ENCODE measurements around the gene ZNF407.

Gene ZNF407

DNA sequence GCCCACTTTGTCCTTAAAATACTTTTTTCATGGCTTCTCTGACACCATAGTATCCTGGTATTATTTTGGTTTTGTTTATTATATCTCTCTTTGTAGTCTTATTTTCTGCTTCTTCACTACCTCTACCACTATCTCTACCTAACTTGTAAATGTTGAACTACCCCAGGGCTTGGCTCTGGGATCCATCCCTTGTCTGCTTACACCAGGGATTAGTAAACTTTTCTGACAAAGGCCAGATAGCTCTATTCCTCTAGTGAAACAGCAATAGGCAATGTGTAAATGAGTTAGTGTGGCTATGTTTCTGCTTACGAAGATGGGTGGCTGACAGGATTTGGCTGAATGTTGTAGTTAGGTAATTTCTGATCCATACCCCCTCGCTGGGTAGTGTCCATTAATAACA is 76.8 kb downstream of the ZNF407 start:
- Histone ChIP-seq H2BK5ac (ENCODE audit: low read length) (no peak overlapping the region), H3K23ac (ENCODE audit: low read length) (no peak overlapping the region), H2BK120ac (ENCODE audit: low read depth, low read length) (no peak overlapping the region), H2BK15ac (replicated peaks; ENCODE audit: low read depth) (no peak overlapping the region), H4K5ac (ENCODE audit: low read length) (no peak overlapping the region), H3K4ac (ENCODE audit: low read depth, low read length) (no peak overlapping the region), H2AK5ac (ENCODE audit: low read length) (no peak overlapping the region), H3K4me1 (ENCODE audit: control insufficient read depth, low read depth, low read length) (no peaks in the 10 kb centered on the region), H3K79me2 (ENCODE audit: control insufficient read depth, insufficient read depth, low read length) (no peaks in the 10 kb centered on the region), H3K9ac (ENCODE audit: low read length) (no peak overlapping the region), H3K56ac (ENCODE audit: low read length) (no peak overlapping the region), H3K18ac (ENCODE audit: low read length) (no peak overlapping the region), H3K4me3 (ENCODE audit: low read length) (no peak overlapping the region), H3K79me1 (ENCODE audit: low read length) (no peaks in the 10 kb centered on the region), H3K27me3 (ENCODE audit: insufficient read depth, low read length, poor library complexity) (no peaks in the 10 kb centered on the region), H4K8ac (ENCODE audit: low read depth, low read length) (no peak overlapping the region), H3K36me3 (ENCODE audit: control insufficient read depth, insufficient read depth, low read length) (no peaks in the 10 kb centered on the region), H3K27ac (ENCODE audit: low read depth, low read length) (no peak overlapping the region), H3K4me2 (ENCODE audit: low read length) (no peak overlapping the region)
- DNase-seq, result no peak
- WGBS (ENCODE audit: extremely low coverage, insufficient coverage, low lambda C conversion rate), result no CpG with 5 or more reads among the region's 2 CpGs

DNA sequence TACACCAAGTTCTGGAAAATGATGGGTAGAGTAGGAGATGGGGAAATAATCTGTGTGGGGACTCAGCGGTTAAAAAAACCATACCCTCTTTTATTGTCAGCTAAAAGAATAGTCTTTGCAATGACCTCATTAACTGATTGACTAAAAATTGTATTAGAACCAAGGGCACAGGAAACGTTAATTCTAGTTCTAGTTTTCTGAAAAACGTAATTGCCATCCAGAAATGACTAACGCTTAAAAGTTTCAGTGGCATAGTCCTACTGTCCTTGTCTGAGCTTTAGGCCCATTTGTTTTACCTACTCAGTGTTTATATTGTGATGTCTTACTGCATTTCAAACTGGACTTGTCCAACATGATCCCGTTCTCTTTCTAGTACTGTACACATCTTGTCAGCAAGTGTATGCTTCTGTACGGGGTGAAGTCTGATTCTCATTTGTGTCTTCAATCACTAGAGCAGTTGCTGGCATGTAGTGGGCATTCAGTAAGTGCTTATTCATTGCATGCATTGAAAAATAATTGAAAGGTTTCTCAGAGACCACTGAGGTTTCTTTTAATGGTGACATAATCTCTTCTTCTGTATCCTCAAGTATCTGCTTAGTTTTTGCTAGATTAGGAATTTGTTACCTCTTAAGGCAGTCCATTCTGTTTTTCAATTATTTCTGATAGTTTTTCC is 81.5 kb downstream of the ZNF407 start:
- Histone ChIP-seq H3K4me2 (ENCODE audit: low read length) (no peak overlapping the region), H2AK5ac (ENCODE audit: low read length) (no peak overlapping the region), H2BK15ac (replicated peaks; ENCODE audit: low read depth) (no peak overlapping the region), H3K18ac (ENCODE audit: low read length) (no peak overlapping the region), H3K27me3 (ENCODE audit: insufficient read depth, low read length, poor library complexity) (no peaks in the 10 kb centered on the region), H3K79me1 (ENCODE audit: low read length) (no peaks in the 10 kb centered on the region), H3K79me2 (ENCODE audit: control insufficient read depth, insufficient read depth, low read length) (no peaks in the 10 kb centered on the region), H3K23ac (ENCODE audit: low read length) (no peak overlapping the region), H3K4ac (ENCODE audit: low read depth, low read length) (no peak overlapping the region), H2BK5ac (ENCODE audit: low read length) (no peak overlapping the region), H3K56ac (ENCODE audit: low read length) (no peak overlapping the region), H4K8ac (ENCODE audit: low read depth, low read length) (no peak overlapping the region), H3K4me3 (ENCODE audit: low read length) (no peak overlapping the region), H3K4me1 (ENCODE audit: control insufficient read depth, low read depth, low read length) (no peaks in the 10 kb centered on the region), H3K36me3 (ENCODE audit: control insufficient read depth, insufficient read depth, low read length) (no peaks in the 10 kb centered on the region), H4K5ac (ENCODE audit: low read length) (no peak overlapping the region), H3K27ac (ENCODE audit: low read depth, low read length) (no peak overlapping the region), H3K9ac (ENCODE audit: low read length) (no peak overlapping the region), H2BK120ac (ENCODE audit: low read depth, low read length) (no peak overlapping the region)
- no peak for DNase-seq
- no CpG with 5 or more reads among the region's 6 CpGs for WGBS (ENCODE audit: extremely low coverage, insufficient coverage, low lambda C conversion rate)

DNA sequence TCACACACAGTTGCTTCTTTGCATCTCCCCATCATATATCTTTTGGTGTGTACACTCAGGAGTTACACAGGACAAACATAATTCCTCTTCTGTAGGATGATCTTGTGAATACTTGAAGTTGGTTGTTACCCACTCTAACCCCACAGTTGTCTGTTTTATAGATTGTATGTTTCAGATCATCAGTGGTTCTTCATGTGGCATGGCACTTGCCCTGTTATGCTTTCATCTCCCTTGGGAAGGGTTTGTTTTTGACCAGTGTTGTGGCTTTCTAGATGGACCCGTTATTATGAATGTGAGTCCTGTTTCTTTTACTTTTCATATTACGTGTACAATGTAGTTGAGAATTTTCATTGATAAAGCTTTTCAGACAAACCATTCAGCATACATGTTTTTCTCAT is 82.0 kb downstream of the ZNF407 start:
- no peak overlapping the region for H3K9ac ChIP-seq (ENCODE audit: low read length)
- H3K56ac ChIP-seq (ENCODE audit: low read length), result no peak overlapping the region
- no peak overlapping the region for H3K18ac ChIP-seq (ENCODE audit: low read length)
- no peak overlapping the region for H3K4ac ChIP-seq (ENCODE audit: low read depth, low read length)
- no peak overlapping the region for H3K23ac ChIP-seq (ENCODE audit: low read length)
- no peaks in the 10 kb centered on the region for H3K79me2 ChIP-seq (ENCODE audit: control insufficient read depth, insufficient read depth, low read length)
- H4K5ac ChIP-seq (ENCODE audit: low read length), result no peak overlapping the region
- H2BK120ac ChIP-seq (ENCODE audit: low read depth, low read length), result no peak overlapping the region
- no peak overlapping the region for H4K8ac ChIP-seq (ENCODE audit: low read depth, low read length)
- no peak for DNase-seq
- no peak overlapping the region for H2AK5ac ChIP-seq (ENCODE audit: low read length)
- no peak overlapping the region for H3K27ac ChIP-seq (ENCODE audit: low read depth, low read length)
- H3K4me2 ChIP-seq (ENCODE audit: low read length), result no peak overlapping the region
- no peaks in the 10 kb centered on the region for H3K4me1 ChIP-seq (ENCODE audit: control insufficient read depth, low read depth, low read length)
- no peak overlapping the region for H2BK5ac ChIP-seq (ENCODE audit: low read length)
- no peaks in the 10 kb centered on the region for H3K27me3 ChIP-seq (ENCODE audit: insufficient read depth, low read length, poor library complexity)
- H2BK15ac ChIP-seq (replicated peaks; ENCODE audit: low read depth), result no peak overlapping the region
- no CpG with 5 or more reads among the region's 2 CpGs for WGBS (ENCODE audit: extremely low coverage, insufficient coverage, low lambda C conversion rate)
- no peaks in the 10 kb centered on the region for H3K36me3 ChIP-seq (ENCODE audit: control insufficient read depth, insufficient read depth, low read length)
- no peak overlapping the region for H3K4me3 ChIP-seq (ENCODE audit: low read length)
- no peaks in the 10 kb centered on the region for H3K79me1 ChIP-seq (ENCODE audit: low read length)

DNA sequence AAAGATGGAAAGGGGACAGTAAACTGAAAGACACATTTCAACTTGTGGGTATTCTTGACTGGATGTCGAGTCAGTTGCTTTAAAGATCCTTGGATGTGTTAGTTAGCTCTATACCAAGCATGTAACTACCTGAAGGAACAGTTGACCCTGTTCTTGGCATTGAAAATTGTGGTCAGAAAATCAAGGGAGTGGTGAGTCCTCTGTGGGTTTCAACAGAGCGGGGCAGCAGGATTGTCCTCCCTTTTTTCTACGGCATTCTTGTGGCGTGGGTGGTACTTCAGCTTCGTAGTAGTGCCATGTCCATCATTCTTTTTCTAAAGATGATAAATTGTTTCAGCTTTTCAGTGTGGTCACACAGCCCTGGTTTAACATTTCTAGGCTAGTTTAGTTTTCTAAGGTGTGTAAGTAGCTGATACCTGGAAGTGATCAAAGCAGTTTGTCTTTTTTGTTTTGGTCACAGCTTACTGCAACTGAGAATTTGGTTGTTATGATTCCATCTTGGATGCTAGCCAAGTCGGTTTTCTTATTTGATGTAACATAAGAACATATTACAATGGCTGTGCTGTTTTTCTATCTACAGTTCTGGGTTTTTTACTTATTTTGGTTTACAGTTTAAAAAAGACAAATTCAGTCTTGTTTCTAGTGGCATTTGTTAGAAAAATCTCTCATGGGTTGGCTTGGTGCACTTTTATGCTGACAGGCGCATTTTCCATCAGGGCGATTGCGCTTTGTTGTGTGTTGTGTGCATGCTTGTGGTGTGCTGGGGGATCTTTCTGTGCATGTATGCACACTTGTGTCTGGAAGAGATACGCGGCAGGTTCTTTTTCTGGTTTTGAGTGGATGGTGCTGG is 84.7 kb downstream of the ZNF407 start:
- Histone ChIP-seq H3K18ac (ENCODE audit: low read length) (no peak overlapping the region), H3K4me2 (ENCODE audit: low read length) (no peak overlapping the region), H3K27ac (ENCODE audit: low read depth, low read length) (no peak overlapping the region), H3K23ac (ENCODE audit: low read length) (peak overlapping the region; percentile 89), H3K4me1 (ENCODE audit: control insufficient read depth, low read depth, low read length) (no peaks in the 10 kb centered on the region), H3K79me2 (ENCODE audit: control insufficient read depth, insufficient read depth, low read length) (no peaks in the 10 kb centered on the region), H2AK5ac (ENCODE audit: low read length) (no peak overlapping the region), H4K8ac (ENCODE audit: low read depth, low read length) (no peak overlapping the region), H3K9ac (ENCODE audit: low read length) (no peak overlapping the region), H3K27me3 (ENCODE audit: insufficient read depth, low read length, poor library complexity) (no peaks in the 10 kb centered on the region), H3K36me3 (ENCODE audit: control insufficient read depth, insufficient read depth, low read length) (no peaks in the 10 kb centered on the region), H2BK15ac (replicated peaks; ENCODE audit: low read depth) (no peak overlapping the region), H2BK5ac (ENCODE audit: low read length) (no peak overlapping the region), H2BK120ac (ENCODE audit: low read depth, low read length) (no peak overlapping the region), H3K56ac (ENCODE audit: low read length) (no peak overlapping the region), H3K79me1 (ENCODE audit: low read length) (no peaks in the 10 kb centered on the region), H3K4me3 (ENCODE audit: low read length) (no peak overlapping the region), H4K5ac (ENCODE audit: low read length) (no peak overlapping the region), H3K4ac (ENCODE audit: low read depth, low read length) (no peak overlapping the region)
- WGBS (ENCODE audit: extremely low coverage, insufficient coverage, low lambda C conversion rate), result no CpG with 5 or more reads among the region's 11 CpGs
- no peak for DNase-seq

DNA sequence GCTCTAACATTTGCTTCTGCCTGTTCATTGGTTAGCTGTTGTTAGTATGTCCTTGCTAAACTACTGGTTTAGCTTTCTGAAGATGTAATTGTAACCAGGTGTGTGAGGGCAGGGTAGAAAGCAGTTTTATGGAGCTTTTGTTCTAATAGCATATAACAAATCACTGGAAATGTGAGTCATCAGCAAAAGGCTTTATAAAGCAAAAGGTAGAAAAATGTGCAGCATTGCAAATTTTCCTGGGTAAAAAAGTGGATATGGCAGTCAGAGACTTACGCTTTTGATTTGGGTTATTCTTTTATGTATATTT is 85.3 kb downstream of the ZNF407 start:
- Histone ChIP-seq H2BK5ac (ENCODE audit: low read length) (no peak overlapping the region), H2BK120ac (ENCODE audit: low read depth, low read length) (no peak overlapping the region), H3K4ac (ENCODE audit: low read depth, low read length) (no peak overlapping the region), H2AK5ac (ENCODE audit: low read length) (no peak overlapping the region), H3K79me2 (ENCODE audit: control insufficient read depth, insufficient read depth, low read length) (no peaks in the 10 kb centered on the region), H2BK15ac (replicated peaks; ENCODE audit: low read depth) (no peak overlapping the region), H3K27me3 (ENCODE audit: insufficient read depth, low read length, poor library complexity) (no peaks in the 10 kb centered on the region), H3K4me3 (ENCODE audit: low read length) (no peak overlapping the region), H3K36me3 (ENCODE audit: control insufficient read depth, insufficient read depth, low read length) (no peaks in the 10 kb centered on the region), H3K9ac (ENCODE audit: low read length) (no peak overlapping the region), H3K4me2 (ENCODE audit: low read length) (no peak overlapping the region), H3K79me1 (ENCODE audit: low read length) (no peaks in the 10 kb centered on the region), H3K4me1 (ENCODE audit: control insufficient read depth, low read depth, low read length) (no peaks in the 10 kb centered on the region), H3K56ac (ENCODE audit: low read length) (no peak overlapping the region), H3K18ac (ENCODE audit: low read length) (no peak overlapping the region), H3K27ac (ENCODE audit: low read depth, low read length) (no peak overlapping the region), H4K8ac (ENCODE audit: low read depth, low read length) (no peak overlapping the region), H3K23ac (ENCODE audit: low read length) (no peak overlapping the region), H4K5ac (ENCODE audit: low read length) (no peak overlapping the region)
- WGBS (ENCODE audit: extremely low coverage, insufficient coverage, low lambda C conversion rate), result no CpG with 5 or more reads among the region's 1 CpG
- no peak for DNase-seq

DNA sequence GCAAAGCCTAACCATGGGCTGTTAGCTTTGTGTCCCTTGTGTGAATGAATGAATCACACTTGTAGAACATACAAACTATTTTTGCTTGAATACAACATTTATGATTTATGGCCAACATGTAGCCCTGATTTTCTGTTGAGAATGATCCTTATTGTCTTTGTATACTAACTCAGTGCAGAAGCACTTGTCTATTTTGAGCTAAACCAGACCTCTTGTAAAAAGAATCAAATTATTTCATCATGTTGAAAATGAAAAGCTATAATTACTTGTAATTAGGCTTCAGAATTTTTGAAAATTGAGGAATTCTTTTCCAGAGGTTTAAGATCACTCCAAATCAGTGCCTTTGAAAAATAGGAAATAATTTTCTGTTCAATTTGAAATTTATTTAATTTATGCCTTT is 85.9 kb downstream of the ZNF407 start:
- Histone ChIP-seq H3K27ac (ENCODE audit: low read depth, low read length) (no peak overlapping the region), H3K23ac (ENCODE audit: low read length) (no peak overlapping the region), H3K4ac (ENCODE audit: low read depth, low read length) (no peak overlapping the region), H3K36me3 (ENCODE audit: control insufficient read depth, insufficient read depth, low read length) (no peaks in the 10 kb centered on the region), H3K4me3 (ENCODE audit: low read length) (no peak overlapping the region), H4K5ac (ENCODE audit: low read length) (no peak overlapping the region), H3K27me3 (ENCODE audit: insufficient read depth, low read length, poor library complexity) (no peaks in the 10 kb centered on the region), H3K56ac (ENCODE audit: low read length) (no peak overlapping the region), H4K8ac (ENCODE audit: low read depth, low read length) (no peak overlapping the region), H3K4me2 (ENCODE audit: low read length) (no peak overlapping the region), H3K18ac (ENCODE audit: low read length) (no peak overlapping the region), H3K4me1 (ENCODE audit: control insufficient read depth, low read depth, low read length) (no peaks in the 10 kb centered on the region), H2BK120ac (ENCODE audit: low read depth, low read length) (no peak overlapping the region), H2BK5ac (ENCODE audit: low read length) (no peak overlapping the region), H2BK15ac (replicated peaks; ENCODE audit: low read depth) (no peak overlapping the region), H2AK5ac (ENCODE audit: low read length) (no peak overlapping the region), H3K79me1 (ENCODE audit: low read length) (no peaks in the 10 kb centered on the region), H3K79me2 (ENCODE audit: control insufficient read depth, insufficient read depth, low read length) (no peaks in the 10 kb centered on the region), H3K9ac (ENCODE audit: low read length) (no peak overlapping the region)
- DNase-seq, result no peak
